GM18519 (cell line): ENCODE measurements around the gene SYK.

Experiments
- ATAC-seq: cut with Tn5 transposase; IDR thresholded peaks from one replicate; pipeline ENCODE4 v1.9.1; 2021; ENCODE audit warnings: mild to moderate bottlenecking, moderate library complexity; ENCODE audit not compliant: unreplicated experiment, low FRiP score

The SYK gene

GRCh38 chr9:90843525-90843924, 41.9 kb downstream of the SYK start:
- no peak for ATAC-seq

- no peak for ATAC-seq
These were observed 42.7 kb downstream of the SYK start for GRCh38 chr9:90844326-90844725.

- no peak for ATAC-seq
These were observed 45.3 kb downstream of the SYK start for GRCh38 chr9:90846770-90847419.

- ATAC-seq: no peak
These were observed 46.4 kb downstream of the SYK start for GRCh38 chr9:90847971-90848370.

- no peak for ATAC-seq
These were observed 47.2 kb downstream of the SYK start for GRCh38 chr9:90848866-90849265.

- ATAC-seq: no peak
These were observed 49.8 kb downstream of the SYK start for GRCh38 chr9:90851444-90851843.

GRCh38 chr9:90853945-90854344, 52.3 kb downstream of the SYK start:
- ATAC-seq: no peak

- ATAC-seq: no peak
These were observed 53.1 kb downstream of the SYK start for GRCh38 chr9:90854637-90855175.

- no peak for ATAC-seq
These were observed 53.7 kb downstream of the SYK start for GRCh38 chr9:90855208-90855902.

- no peak for ATAC-seq
These were observed 55.5 kb downstream of the SYK start for GRCh38 chr9:90857091-90857490.

- ATAC-seq: no peak
These were observed 56.2 kb downstream of the SYK start for GRCh38 chr9:90857855-90858254.

- ATAC-seq: no peak
These were observed 56.9 kb downstream of the SYK start for GRCh38 chr9:90858457-90858901.

GRCh38 chr9:90860382-90860781, 58.8 kb downstream of the SYK start:
- no peak for ATAC-seq

- ATAC-seq: no peak
These were observed 59.2 kb downstream of the SYK start for GRCh38 chr9:90860826-90861225.

GRCh38 chr9:90861380-90861779, 59.8 kb downstream of the SYK start:
- ATAC-seq: no peak

- ATAC-seq: no peak
These were observed 60.5 kb downstream of the SYK start for GRCh38 chr9:90861826-90862740.

GRCh38 chr9:90864779-90865178, 63.2 kb downstream of the SYK start:
- no peak for ATAC-seq

- no peak for ATAC-seq
These were observed 65.5 kb downstream of the SYK start for GRCh38 chr9:90867101-90867500.

GRCh38 chr9:90868555-90868954, 66.9 kb downstream of the SYK start:
- no peak for ATAC-seq

- ATAC-seq: no peak
These were observed 67.7 kb downstream of the SYK start for GRCh38 chr9:90869361-90869760.
